ENCODE results near the gene TMEM25. TPM values are rescaled to one million over a fixed set of nuclear protein-coding genes. Genes with fewer than 3 reads are reported as not detected.
"Not testable (repeated sequence)": the region's sequence is repeated elsewhere in the genome, so short reads cannot be mapped to it uniquely, and the experiment has no call there.

Gene TMEM25
- total and polyA plus RNA-seq, 8 donors = 12.2 to 24.9 (median 15.6) TPM

DNA sequence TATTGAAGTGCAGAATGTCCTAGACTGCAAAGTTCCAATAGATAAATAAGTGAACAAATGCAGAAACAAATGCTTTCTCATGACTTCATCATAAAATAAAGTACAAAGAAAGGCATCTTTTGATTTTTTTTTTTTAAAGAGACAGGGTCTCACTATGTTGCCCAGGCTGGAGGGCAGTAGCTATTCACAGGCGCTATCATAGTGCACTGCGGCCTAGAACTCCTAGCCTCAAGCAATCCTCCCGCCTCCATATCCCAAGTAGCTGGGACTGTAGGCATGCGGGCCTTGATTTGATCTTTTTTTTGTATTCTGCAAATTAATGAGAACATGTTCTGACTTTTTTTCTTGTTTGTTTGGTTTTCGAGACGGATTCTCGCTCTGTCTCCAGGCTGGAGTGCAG lies 43.6 kb downstream of the TMEM25 start:
- intact Hi-C loops (cut with DNase I) = no loop called here
- TF ChIP-seq CTCF (IDR thresholded peaks at IDR 0.05) = no peak
- peaks cover 17 to 45% (median 17%) of the 10 kb centered on the region in 3 donors for H3K4me1 ChIP-seq
- ATAC-seq = no peak
- DNase-seq = no peak
- WGBS, 2 donors = 47 to 52% methylated on average over 7 of the region's 7 CpGs
- H3K36me3 ChIP-seq = no peaks in the 10 kb centered on the region
- H3K27me3 ChIP-seq = no peaks in the 10 kb centered on the region
- no peaks in the 10 kb centered on the region for H3K9me3 ChIP-seq
- peak overlapping the region in 2 of 4 donors; percentile 90 for H3K4me3 ChIP-seq
- H3K27ac ChIP-seq = no peak overlapping the region
- FAIRE-seq = no peak

GRCh38 chr11:118577995-118578394 lies 47.0 kb downstream of the TMEM25 start:
- not testable (repeated sequence) for H3K27ac ChIP-seq

DNA sequence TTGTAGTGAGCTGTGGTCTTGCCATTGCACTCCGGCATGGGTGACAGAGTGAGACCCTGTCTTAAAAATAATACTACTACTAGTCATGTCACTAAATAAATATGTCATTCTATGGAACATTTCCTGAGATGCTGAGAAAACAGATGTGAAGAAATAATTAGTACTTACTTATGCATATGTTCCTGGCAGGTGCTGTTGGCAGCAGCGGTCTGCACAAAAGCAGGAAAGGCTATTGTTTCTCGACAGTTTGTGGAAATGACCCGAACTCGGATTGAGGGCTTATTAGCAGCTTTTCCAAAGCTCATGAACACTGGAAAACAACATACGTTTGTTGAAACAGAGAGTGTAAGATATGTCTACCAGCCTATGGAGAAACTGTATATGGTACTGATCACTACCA lies 50.1 kb downstream of the TMEM25 start:
- peaks cover 0 to 42% (median 38%) of the 10 kb centered on the region in 3 donors for H3K36me3 ChIP-seq
- DNase-seq = no peak
- no peak overlapping the region for H3K4me3 ChIP-seq
- FAIRE-seq = no peak
- no peak overlapping the region for H3K27ac ChIP-seq
- ATAC-seq = no peak
- H3K27me3 ChIP-seq = no peaks in the 10 kb centered on the region
- H3K9me3 ChIP-seq = no peaks in the 10 kb centered on the region
- WGBS, 2 donors = 53 to 65% methylated on average over 6 of the region's 6 CpGs
- TF ChIP-seq CTCF (IDR thresholded peaks at IDR 0.05) = no peak
- H3K4me1 ChIP-seq = peaks cover 10 to 15% (median 11%) of the 10 kb centered on the region in 3 donors
- intact Hi-C loops (cut with DNase I) = no loop called here

More at GRCh38 chr11:118577995-118578394, 47.0 kb downstream of the TMEM25 start:
- intact Hi-C loops (cut with DNase I); ATAC-seq; FAIRE-seq; DNase-seq; H3K9me3 ChIP-seq; H3K27me3 ChIP-seq; H3K4me3 ChIP-seq: not testable (repeated sequence)
- Histone ChIP-seq H3K36me3 (peaks cover 0 to 13% (median 8%) of the 10 kb centered on the region in 3 donors), H3K4me1 (peaks cover 19 to 42% (median 20%) of the 10 kb centered on the region in 3 donors)

Other genes starting within 250 kb of the TMEM25 start
- 1 to 10 TPM in 4 of 6 donors, under 1 TPM in 2; 0.23 to 2.1 (median 1.5) TPM for gene CD3E, start 226.5 kb upstream of the TMEM25 start, total RNA-seq
- gene CD3E, start 226.5 kb upstream of the TMEM25 start, polyA plus RNA-seq = under 1 TPM; 0.23 to 0.73 TPM
- gene CD3D, start 188.5 kb upstream of the TMEM25 start, total RNA-seq = 1 to 10 TPM in 2 of 6 donors, under 1 TPM in 4; 0.23 to 2.4 (median 0.82) TPM
- gene CD3D, start 188.5 kb upstream of the TMEM25 start, polyA plus RNA-seq = under 1 TPM; 0.14 to 0.80 TPM
- gene CD3G, start 186.8 kb upstream of the TMEM25 start, total RNA-seq = under 1 TPM; 0.08 to 0.92 (median 0.52) TPM
- gene CD3G, start 186.8 kb upstream of the TMEM25 start, polyA plus RNA-seq = under 1 TPM in 1 of 2 donors, not detected in 1; 0.04 TPM
- 10 to 100 TPM; 20.0 to 28.9 (median 21.8) TPM for gene UBE4A, start 171.6 kb upstream of the TMEM25 start, total RNA-seq
- 10 to 100 TPM; 14.2 to 17.9 TPM for gene UBE4A, start 171.6 kb upstream of the TMEM25 start, polyA plus RNA-seq
- 10 to 100 TPM; 46.5 to 81.4 (median 74.3) TPM for gene ATP5MG, start 129.6 kb upstream of the TMEM25 start, total RNA-seq
- 100 to 1,000 TPM; 115 to 120 TPM for gene ATP5MG, start 129.6 kb upstream of the TMEM25 start, polyA plus RNA-seq
- gene KMT2A, start 94.7 kb upstream of the TMEM25 start, total RNA-seq = 10 to 100 TPM; 31.1 to 46.3 (median 36.6) TPM
- 10 to 100 TPM; 13.9 to 14.1 TPM for gene KMT2A, start 94.7 kb upstream of the TMEM25 start, polyA plus RNA-seq
- gene TTC36, start 3.7 kb upstream of the TMEM25 start, total RNA-seq = under 1 TPM; 0.64 to 0.92 (median 0.77) TPM
- gene TTC36, start 3.7 kb upstream of the TMEM25 start, polyA plus RNA-seq = under 1 TPM in 1 of 2 donors, not detected in 1; 0.72 TPM
- gene IFT46, start 34.7 kb downstream of the TMEM25 start, total RNA-seq = 10 to 100 TPM in 3 of 6 donors, 1 to 10 TPM in 3; 5.7 to 12.4 (median 9.8) TPM
- 10 to 100 TPM; 14.4 to 28.2 TPM for gene IFT46, start 34.7 kb downstream of the TMEM25 start, polyA plus RNA-seq
- gene ARCN1, start 41.2 kb downstream of the TMEM25 start, total RNA-seq = 100 to 1,000 TPM in 1 of 6 donors, 10 to 100 TPM in 5; 77.0 to 105 (median 92.6) TPM
- gene ARCN1, start 41.2 kb downstream of the TMEM25 start, polyA plus RNA-seq = 10 to 100 TPM; 39.8 to 67.3 TPM
- gene PHLDB1, start 76.4 kb downstream of the TMEM25 start, total RNA-seq = 10 to 100 TPM; 29.3 to 66.6 (median 41.0) TPM
- gene PHLDB1, start 76.4 kb downstream of the TMEM25 start, polyA plus RNA-seq = 100 to 1,000 TPM; 152 to 153 TPM
- gene TREH, start 148.5 kb downstream of the TMEM25 start, total RNA-seq = 1 to 10 TPM in 2 of 6 donors, under 1 TPM in 4; 0.14 to 1.5 (median 0.62) TPM
- gene TREH, start 148.5 kb downstream of the TMEM25 start, polyA plus RNA-seq = 1 to 10 TPM; 3.8 to 4.7 TPM